Caco-2 (cell line): ENCODE results near the gene IFITM10. TPM values are rescaled to one million over a fixed set of nuclear protein-coding genes. Genes with fewer than 3 reads are reported as not detected.

ENCODE experiments used
- BruUV-seq: library from RNA; stranded (reverse); fragments of 400-500 nt; replicated peaks from 2 replicates; lab custom pipeline; 2021; lab: Mats Ljungman, UMichigan
- CTCF ChIA-PET: fragments of 300-600 bp; sonication (Branson Sonifier 250); formaldehyde crosslinking; loops from one replicate; lab custom pipeline; 2022; ENCODE audit warnings: antibody characterized with exemption; lab: Charles Lee
- POLR2A ChIA-PET: fragments of 300-600 bp; sonication (Branson Sonifier 250); formaldehyde crosslinking; loops from one replicate; lab custom pipeline; 2022; ENCODE audit warnings: antibody characterized with exemption; lab: Charles Lee
- DNase-seq, 2 experiments: peaks; one replicate each; pipeline versions ENCODE4 v3.0.0 to v3.0.0-alpha.2; 2020 to 2022
- H3K27me3 ChIP-seq: replicated peaks from 2 replicates; pipeline ENCODE4 v1.6.0; 2011; ENCODE audit warnings: low read length; ENCODE audit not compliant: control insufficient read depth, insufficient read depth
- H3K36me3 ChIP-seq: 2 replicates; pipeline ENCODE4 v1.5.1; 2011; ENCODE audit warnings: low read length; ENCODE audit not compliant: control insufficient read depth, insufficient read depth
- H3K4me1 ChIP-seq: fragments of 250-450 bp; sonication (Bioruptor Pico); 2 replicates; pipeline ENCODE4 v1.5.1; 2020; ENCODE audit warnings: mild to moderate bottlenecking
- H3K4me3 ChIP-seq: 2 replicates; pipeline ENCODE4 v1.5.1; 2011; ENCODE audit warnings: low read depth, mild to moderate bottlenecking, control low read depth, low read length
- H3K9me3 ChIP-seq: fragments of 250-450 bp; sonication (Bioruptor Pico); 2 replicates; pipeline ENCODE4 v1.5.1; 2020; ENCODE audit warnings: mild to moderate bottlenecking, moderate library complexity
- H3K27ac Mint-ChIP-seq: one replicate; pipeline ENCODE4 v1.8.0; 2022; ENCODE audit warnings: mixed read lengths; ENCODE audit not compliant: unreplicated experiment
- H3K27me3 Mint-ChIP-seq: one replicate; pipeline ENCODE4 v1.8.0; 2022; ENCODE audit warnings: mixed read lengths; ENCODE audit not compliant: insufficient read depth, unreplicated experiment
- H3K36me3 Mint-ChIP-seq: one replicate; pipeline ENCODE4 v1.8.0; 2022; ENCODE audit warnings: mild to moderate bottlenecking, mixed read lengths; ENCODE audit not compliant: insufficient read depth, unreplicated experiment
- H3K4me1 Mint-ChIP-seq: one replicate; pipeline ENCODE4 v1.8.0; 2022; ENCODE audit warnings: low read depth, mixed read lengths; ENCODE audit not compliant: unreplicated experiment
- H3K4me3 Mint-ChIP-seq: one replicate; pipeline ENCODE4 v1.8.0; 2022; ENCODE audit warnings: mild to moderate bottlenecking, moderate library complexity, mixed read lengths; ENCODE audit not compliant: unreplicated experiment
- H3K9me3 Mint-ChIP-seq: one replicate; pipeline ENCODE4 v1.8.0; 2022; ENCODE audit warnings: mixed read lengths; ENCODE audit not compliant: unreplicated experiment
- intact Hi-C: fragments of 100-400 bp; cut with micrococcal nuclease; formaldehyde crosslinking; loops from one replicate; pipeline ENCODE4 v1.10.0; 2022; ENCODE audit not compliant: unreplicated experiment
- total RNA-seq: library from RNA; stranded (reverse); gene quantifications from 2 replicates; pipeline ENCODE4 v1.2.3, GENCODE V29; 2022
- TF ChIP-seq, protein P1 (sequence below), 2 experiments: fragments of 200-600 bp in 1 of 2; IDR thresholded peaks; 1 replicate in 1 of 2; 2 replicates in 1 of 2; pipeline versions ENCODE4 v1.5.1 to v1.8.0; 2011 to 2022; ENCODE audit warnings: antibody characterized with exemption in 1 of 2, control low read depth in 1 of 2, inconsistent platforms in 1 of 2, low read depth in 1 of 2, low read length in 1 of 2, mild to moderate bottlenecking in 1 of 2, moderate library complexity in 1 of 2; ENCODE audit not compliant: insufficient read depth in 1 of 2, severe bottlenecking in 1 of 2, unreplicated experiment in 1 of 2

IFITM10 gene
- total RNA-seq, 1 experiment from 2014 or later, result 2.7 TPM

DNA sequence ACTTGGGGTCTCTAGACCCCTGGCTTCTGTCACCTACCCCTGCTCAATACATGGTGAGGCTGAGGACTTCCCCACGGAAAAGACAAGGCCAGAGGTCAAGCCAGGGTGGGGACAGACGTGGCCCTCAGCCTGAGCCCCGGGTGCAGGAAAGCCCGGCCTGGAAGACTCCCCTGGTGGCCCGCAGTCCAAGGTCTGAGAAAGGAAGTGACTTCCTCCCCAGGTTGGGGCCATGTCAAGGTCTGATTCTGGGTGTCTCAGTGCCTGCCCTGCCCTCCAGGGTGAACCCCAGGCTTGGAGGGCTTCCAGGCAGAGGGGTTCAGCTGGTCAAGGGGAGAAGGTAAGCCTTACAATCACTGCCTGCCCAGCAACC is 9.4 kb upstream of the IFITM10 start:
- H3K27me3 Mint-ChIP-seq, result no peaks in the 10 kb centered on the region
- ChIA-PET POLR2A (no interaction called here), CTCF (no interaction called here)
- H3K36me3 ChIP-seq, result no peaks in the 10 kb centered on the region; the same call in 1 of the 2 replicates
- TF ChIP-seq, protein P1, sequence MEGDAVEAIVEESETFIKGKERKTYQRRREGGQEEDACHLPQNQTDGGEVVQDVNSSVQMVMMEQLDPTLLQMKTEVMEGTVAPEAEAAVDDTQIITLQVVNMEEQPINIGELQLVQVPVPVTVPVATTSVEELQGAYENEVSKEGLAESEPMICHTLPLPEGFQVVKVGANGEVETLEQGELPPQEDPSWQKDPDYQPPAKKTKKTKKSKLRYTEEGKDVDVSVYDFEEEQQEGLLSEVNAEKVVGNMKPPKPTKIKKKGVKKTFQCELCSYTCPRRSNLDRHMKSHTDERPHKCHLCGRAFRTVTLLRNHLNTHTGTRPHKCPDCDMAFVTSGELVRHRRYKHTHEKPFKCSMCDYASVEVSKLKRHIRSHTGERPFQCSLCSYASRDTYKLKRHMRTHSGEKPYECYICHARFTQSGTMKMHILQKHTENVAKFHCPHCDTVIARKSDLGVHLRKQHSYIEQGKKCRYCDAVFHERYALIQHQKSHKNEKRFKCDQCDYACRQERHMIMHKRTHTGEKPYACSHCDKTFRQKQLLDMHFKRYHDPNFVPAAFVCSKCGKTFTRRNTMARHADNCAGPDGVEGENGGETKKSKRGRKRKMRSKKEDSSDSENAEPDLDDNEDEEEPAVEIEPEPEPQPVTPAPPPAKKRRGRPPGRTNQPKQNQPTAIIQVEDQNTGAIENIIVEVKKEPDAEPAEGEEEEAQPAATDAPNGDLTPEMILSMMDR (IDR thresholded peaks at IDR 0.05; ENCODE audit: insufficient read depth in 1 of 2, low read depth in 1 of 2, low read length in 1 of 2, severe bottlenecking in 1 of 2, unreplicated experiment in 1 of 2), result no peak
- H3K4me3 ChIP-seq, result no peak overlapping the region
- no peak for DNase-seq
- peaks cover 7% of the 10 kb centered on the region for H3K4me1 ChIP-seq
- BruUV-seq, result no TSS peak
- intact Hi-C loops, result no loop called here
- peaks cover 7% of the 10 kb centered on the region for H3K4me1 Mint-ChIP-seq
- H3K36me3 Mint-ChIP-seq, result peaks cover 40% of the 10 kb centered on the region
- no peak overlapping the region for H3K27ac Mint-ChIP-seq
- H3K27me3 ChIP-seq, result no peaks in the 10 kb centered on the region
- H3K9me3 ChIP-seq, result no peaks in the 10 kb centered on the region
- no peaks in the 10 kb centered on the region for H3K9me3 Mint-ChIP-seq
- no peak overlapping the region for H3K4me3 Mint-ChIP-seq

DNA sequence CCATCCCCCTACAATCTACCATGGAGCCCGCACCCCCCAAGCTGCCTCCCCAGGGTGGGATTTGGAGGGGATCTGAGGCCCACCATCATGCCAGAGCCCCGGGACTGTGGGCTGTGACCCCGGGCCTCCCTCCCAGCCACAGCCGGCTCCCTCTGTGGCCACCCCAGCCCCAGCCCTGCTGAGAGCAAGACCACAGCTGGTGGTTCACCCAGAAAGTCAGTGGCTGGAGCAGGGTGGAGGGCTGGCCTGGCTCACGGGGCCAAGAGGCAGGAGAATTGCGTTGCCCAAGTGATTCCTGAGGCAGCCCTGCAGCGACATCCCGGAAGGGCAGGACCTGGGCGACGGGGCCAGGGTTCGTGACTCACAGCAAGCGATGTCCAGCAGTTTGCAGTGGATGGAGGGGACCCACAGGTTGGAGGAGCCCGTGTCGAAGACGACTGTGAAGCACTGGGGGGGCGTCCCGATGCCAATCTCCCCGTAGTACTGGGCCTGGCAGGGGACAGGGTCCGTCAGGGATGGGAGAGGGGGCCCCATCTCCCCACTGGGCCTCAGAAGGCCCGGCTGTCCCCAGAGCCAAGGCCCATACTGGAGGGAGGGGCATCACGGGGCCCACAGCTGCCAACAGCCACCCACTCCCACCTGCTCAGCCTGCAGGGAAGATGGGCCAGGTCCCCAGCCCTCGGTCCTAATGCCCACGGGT is 8.9 kb upstream of the IFITM10 start:
- intact Hi-C loops, result no loop called here
- H3K36me3 ChIP-seq, result peaks cover 1% of the 10 kb centered on the region; the same call in 1 of the 2 replicates
- DNase-seq, result no peak
- TF ChIP-seq, protein P1 (IDR thresholded peaks at IDR 0.05; ENCODE audit: insufficient read depth in 1 of 2, low read depth in 1 of 2, low read length in 1 of 2, severe bottlenecking in 1 of 2, unreplicated experiment in 1 of 2), result no peak
- peaks cover 38% of the 10 kb centered on the region for H3K36me3 Mint-ChIP-seq
- no peak overlapping the region for H3K4me3 ChIP-seq
- ChIA-PET CTCF (no interaction called here), POLR2A (no interaction called here)
- H3K27ac Mint-ChIP-seq, result no peak overlapping the region
- BruUV-seq, result no TSS peak
- no peaks in the 10 kb centered on the region for H3K27me3 ChIP-seq
- H3K27me3 Mint-ChIP-seq, result no peaks in the 10 kb centered on the region
- no peaks in the 10 kb centered on the region for H3K9me3 Mint-ChIP-seq
- H3K9me3 ChIP-seq, result no peaks in the 10 kb centered on the region
- H3K4me3 Mint-ChIP-seq, result no peak overlapping the region
- H3K4me1 Mint-ChIP-seq, result peaks cover 7% of the 10 kb centered on the region
- peaks cover 7% of the 10 kb centered on the region for H3K4me1 ChIP-seq

DNA sequence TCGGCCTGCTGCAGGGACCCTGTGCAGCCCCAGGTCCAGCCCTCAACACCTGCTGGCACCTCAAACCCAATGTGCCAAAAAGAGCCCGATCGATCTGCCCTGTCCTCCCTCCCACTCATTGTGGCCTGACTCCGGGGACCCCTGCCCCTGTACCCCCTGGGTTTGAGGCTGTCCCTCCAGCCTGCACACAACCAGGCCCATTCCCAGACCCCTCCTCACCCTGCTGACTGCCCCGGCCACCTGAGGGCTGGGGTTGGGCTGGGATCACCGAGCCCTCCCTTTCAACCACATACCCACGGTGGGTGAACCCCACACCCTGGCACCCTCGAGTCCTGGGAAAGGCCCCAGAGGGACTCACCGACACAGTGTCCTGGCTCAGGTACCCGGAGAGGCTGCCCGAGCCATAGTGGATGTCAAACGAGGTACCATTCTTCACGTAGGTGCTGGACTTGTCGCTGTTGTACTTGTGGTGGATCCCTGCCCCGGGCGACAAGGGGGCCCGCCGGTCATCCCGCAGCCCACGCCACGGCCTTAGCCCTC is 8.3 kb upstream of the IFITM10 start:
- H3K36me3 ChIP-seq, result peaks cover 1% of the 10 kb centered on the region; the same call in 1 of the 2 replicates
- H3K4me1 Mint-ChIP-seq, result peaks cover 7% of the 10 kb centered on the region
- POLR2A ChIA-PET, result no interaction called here

More for the DNA sequence above, 8.3 kb upstream of the IFITM10 start:
- Histone ChIP-seq H3K4me1 (peaks cover 7% of the 10 kb centered on the region), H3K27me3 (no peaks in the 10 kb centered on the region), H3K4me3 (no peak overlapping the region), H3K9me3 (no peaks in the 10 kb centered on the region)
- intact Hi-C loops, result no loop called here
- TF ChIP-seq, protein P1 (IDR thresholded peaks at IDR 0.05; ENCODE audit: insufficient read depth in 1 of 2, low read depth in 1 of 2, low read length in 1 of 2, severe bottlenecking in 1 of 2, unreplicated experiment in 1 of 2), result no peak
- Mint-ChIP-seq H3K4me3 (no peak overlapping the region), H3K27me3 (no peaks in the 10 kb centered on the region), H3K27ac (no peak overlapping the region), H3K9me3 (no peaks in the 10 kb centered on the region), H3K36me3 (peaks cover 35% of the 10 kb centered on the region)
- DNase-seq, result no peak
- CTCF ChIA-PET, result no interaction called here
- BruUV-seq, result no TSS peak
